ENCODE measurements around the gene TLN1. TPM values are rescaled to one million over a fixed set of nuclear protein-coding genes. Genes with fewer than 3 reads are reported as not detected.

TLN1 gene
- polyA plus RNA-seq, 3 donors, result 46.6 to 251 (median 93.0) TPM

DNA sequence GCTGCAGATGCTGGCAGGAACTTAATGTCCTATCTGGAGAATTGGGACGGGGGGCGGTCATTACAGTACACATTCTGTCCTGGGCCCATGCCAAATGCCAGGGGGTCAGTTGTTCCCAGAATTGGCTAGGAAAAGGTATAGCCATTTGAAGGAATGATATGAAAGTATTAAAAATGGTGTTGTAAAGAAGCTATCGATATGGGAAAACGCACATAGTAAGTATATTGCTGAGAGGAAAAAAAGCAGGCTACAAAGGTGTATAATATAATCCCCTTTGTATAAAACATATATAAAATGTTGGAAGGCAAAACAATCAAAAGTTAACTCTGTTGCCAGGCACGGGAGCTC lies 66.5 kb downstream of the TLN1 start:
- DNase-seq, result no peak
- Histone ChIP-seq H3K36me3 (replicated peaks in 1 of 2; ENCODE audit: control insufficient read depth in 1 of 2, insufficient read depth in 2 of 2, low read length in 2 of 2) (peaks cover 6 to 9% of the 10 kb centered on the region in 2 donors), H3K4me2 (replicated peaks; ENCODE audit: extremely low read depth, low read length, poor library complexity, severe bottlenecking) (peak overlapping the region; percentile 87), H3K9ac (ENCODE audit: insufficient read depth, low read length, poor library complexity, severe bottlenecking) (peak overlapping the region; percentile 55), H3K79me2 (ENCODE audit: insufficient read depth, low read length) (peaks cover 31% of the 10 kb centered on the region), H3K27me3 (ENCODE audit: control insufficient read depth in 2 of 2, insufficient read depth in 2 of 2, low read length in 2 of 2) (no peaks in the 10 kb centered on the region), H3K27ac (ENCODE audit: low read depth in 1 of 2, low read length in 2 of 2) (no peak overlapping the region), H3K4me3 (replicated peaks in 1 of 3; ENCODE audit: low read depth in 2 of 3, low read length in 3 of 3) (peak overlapping the region; percentile 50 to 83 (median 57)), H4K20me1 (ENCODE audit: insufficient read depth, low read length) (no peaks in the 10 kb centered on the region), H3K4me1 (ENCODE audit: control insufficient read depth in 1 of 2, insufficient read depth in 2 of 2, low read length in 2 of 2) (peaks cover 23 to 39% of the 10 kb centered on the region in 2 donors), H2AFZ (ENCODE audit: insufficient read depth, low read depth, low read length, poor library complexity, severe bottlenecking) (peak overlapping the region; percentile 89), H3K9me3 (replicated peaks in 1 of 2; ENCODE audit: control insufficient read depth in 1 of 2, insufficient read depth in 1 of 2, low read length in 2 of 2) (no peaks in the 10 kb centered on the region)
- WGBS (ENCODE audit: insufficient coverage), result 0% methylated on average over 2 of the region's 5 CpGs
- peaks cover 41% of the 10 kb centered on the region for H3K4me1 Mint-ChIP-seq
- peak overlapping the region in 3 of 7 donors; percentile 25 to 66 (median 32) for H3K27ac Mint-ChIP-seq
- H3K4me3 Mint-ChIP-seq, result peak overlapping the region; percentile 83 to 91
- intact Hi-C loops (cut with micrococcal nuclease), result no loop called here
- H3K27me3 Mint-ChIP-seq (ENCODE audit: low read depth in 3 of 3), result peaks cover 0 to 6% (median 3%) of the 10 kb centered on the region in 3 donors
- TF ChIP-seq, protein P1, sequence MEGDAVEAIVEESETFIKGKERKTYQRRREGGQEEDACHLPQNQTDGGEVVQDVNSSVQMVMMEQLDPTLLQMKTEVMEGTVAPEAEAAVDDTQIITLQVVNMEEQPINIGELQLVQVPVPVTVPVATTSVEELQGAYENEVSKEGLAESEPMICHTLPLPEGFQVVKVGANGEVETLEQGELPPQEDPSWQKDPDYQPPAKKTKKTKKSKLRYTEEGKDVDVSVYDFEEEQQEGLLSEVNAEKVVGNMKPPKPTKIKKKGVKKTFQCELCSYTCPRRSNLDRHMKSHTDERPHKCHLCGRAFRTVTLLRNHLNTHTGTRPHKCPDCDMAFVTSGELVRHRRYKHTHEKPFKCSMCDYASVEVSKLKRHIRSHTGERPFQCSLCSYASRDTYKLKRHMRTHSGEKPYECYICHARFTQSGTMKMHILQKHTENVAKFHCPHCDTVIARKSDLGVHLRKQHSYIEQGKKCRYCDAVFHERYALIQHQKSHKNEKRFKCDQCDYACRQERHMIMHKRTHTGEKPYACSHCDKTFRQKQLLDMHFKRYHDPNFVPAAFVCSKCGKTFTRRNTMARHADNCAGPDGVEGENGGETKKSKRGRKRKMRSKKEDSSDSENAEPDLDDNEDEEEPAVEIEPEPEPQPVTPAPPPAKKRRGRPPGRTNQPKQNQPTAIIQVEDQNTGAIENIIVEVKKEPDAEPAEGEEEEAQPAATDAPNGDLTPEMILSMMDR (IDR thresholded peaks at IDR 0.05), result no peak
- peaks cover 0 to 3% (median 1%) of the 10 kb centered on the region in 7 donors for H3K9me3 Mint-ChIP-seq
- peaks cover 11 to 20% of the 10 kb centered on the region in 2 donors for H3K36me3 Mint-ChIP-seq

GRCh38 chr9:35664531-35665470 lies 67.2 kb downstream of the TLN1 start, which contains the start of gene ARHGEF39:
Gene ARHGEF39 (minus strand): TSS chr9:35665195. CDS start chr9:35665169, 26 bp downstream.
- peak; percentile 59 to 73 (median 73) for DNase-seq
- Histone ChIP-seq H3K9me3 (replicated peaks in 1 of 2; ENCODE audit: control insufficient read depth in 1 of 2, insufficient read depth in 1 of 2, low read length in 2 of 2) (no peaks in the 10 kb centered on the region), H3K79me2 (ENCODE audit: insufficient read depth, low read length) (peaks cover 31% of the 10 kb centered on the region), H3K4me1 (ENCODE audit: control insufficient read depth in 1 of 2, insufficient read depth in 2 of 2, low read length in 2 of 2) (peaks cover 23 to 39% of the 10 kb centered on the region in 2 donors), H3K9ac (ENCODE audit: insufficient read depth, low read length, poor library complexity, severe bottlenecking) (peak within 1 kb of the TSS; percentile 55), H3K4me3 (replicated peaks in 1 of 3; ENCODE audit: low read depth in 2 of 3, low read length in 3 of 3) (peak within 1 kb of the TSS; percentile 50 to 83 (median 57)), H3K27me3 (ENCODE audit: control insufficient read depth in 2 of 2, insufficient read depth in 2 of 2, low read length in 2 of 2) (no peaks in the 10 kb centered on the region), H4K20me1 (ENCODE audit: insufficient read depth, low read length) (no peaks in the 10 kb centered on the region), H3K4me2 (replicated peaks; ENCODE audit: extremely low read depth, low read length, poor library complexity, severe bottlenecking) (peak within 1 kb of the TSS; percentile 87), H3K36me3 (replicated peaks in 1 of 2; ENCODE audit: control insufficient read depth in 1 of 2, insufficient read depth in 2 of 2, low read length in 2 of 2) (peaks cover 10 to 14% of the 10 kb centered on the region in 2 donors), H3K27ac (ENCODE audit: low read depth in 1 of 2, low read length in 2 of 2) (no peak within 1 kb of the TSS), H2AFZ (ENCODE audit: insufficient read depth, low read depth, low read length, poor library complexity, severe bottlenecking) (peak within 1 kb of the TSS; percentile 89)
- Mint-ChIP-seq H3K27ac (peak within 1 kb of the TSS in 4 of 7 donors; percentile 30 to 66 (median 34)), H3K36me3 (peaks cover 16 to 27% of the 10 kb centered on the region in 2 donors), H3K4me1 (peaks cover 43% of the 10 kb centered on the region), H3K4me3 (peak within 1 kb of the TSS; percentile 83 to 91), H3K27me3 (ENCODE audit: low read depth in 3 of 3) (peaks cover 0 to 6% (median 3%) of the 10 kb centered on the region in 3 donors), H3K9me3 (peaks cover 0 to 3% (median 1%) of the 10 kb centered on the region in 7 donors)
- intact Hi-C loops (cut with micrococcal nuclease), result no loop called here
- WGBS (ENCODE audit: insufficient coverage), result 6% methylated on average over 55 of the region's 58 CpGs
- TF ChIP-seq, protein P1 (IDR thresholded peaks at IDR 0.05), result no peak

All from CD14-positive monocyte (primary cell).